Common myeloid progenitor, CD34-positive (primary cell): ENCODE results near the gene ARHGAP35.

Experiments used
- CTCF ChIA-PET: fragments of 350-600 bp; sonication (Branson Sonifier 250); formaldehyde crosslinking; loops from one replicate; lab custom pipeline; 2021; ENCODE audit warnings: antibody characterized with exemption; lab: Charles Lee
- POLR2A ChIA-PET: fragments of 350-600 bp; sonication (Branson Sonifier 250); formaldehyde crosslinking; loops from one replicate; lab custom pipeline; 2021; ENCODE audit warnings: antibody characterized with exemption; lab: Charles Lee
- DNase-seq, 3 donors: peaks; one replicate each; pipeline versions ENCODE4 v3.0.0 to v3.0.0-alpha.2; 2013
- H3K27ac ChIP-seq, 2 experiments: 1 replicate in 1 of 2; 2 replicates in 1 of 2; pipeline ENCODE4 v1.7.0; 2013; ENCODE audit warnings: inconsistent platforms in 2 of 2, low read length in 2 of 2, mild to moderate bottlenecking in 2 of 2, low read depth in 1 of 2, moderate library complexity in 1 of 2; ENCODE audit not compliant: severe bottlenecking in 2 of 2, insufficient read depth in 1 of 2, poor library complexity in 1 of 2
- H3K27me3 ChIP-seq, 5 experiments: replicated peaks in 2 of 5; 1 replicate in 3 of 5; 2 replicates in 2 of 5; pipeline versions ENCODE4 v1.6.1 to v1.7.0; 2013; ENCODE audit warnings: low read length in 4 of 5, mild to moderate bottlenecking in 2 of 5, moderate library complexity in 2 of 5, inconsistent platforms in 1 of 5; ENCODE audit not compliant: insufficient read depth in 5 of 5, control insufficient read depth in 4 of 5
- H3K36me3 ChIP-seq, 4 experiments: 1 replicate in 2 of 4; 2 replicates in 2 of 4; pipeline versions ENCODE4 v1.6.1 to v1.7.0; 2013; ENCODE audit warnings: low read length in 3 of 4, control low read depth in 1 of 4, mild to moderate bottlenecking in 1 of 4; ENCODE audit not compliant: control insufficient read depth in 4 of 4, insufficient read depth in 4 of 4
- H3K4me1 ChIP-seq, 4 experiments: 1 replicate in 3 of 4; 2 replicates in 1 of 4; pipeline versions ENCODE4 v1.6.1 to v1.7.1; 2013; ENCODE audit warnings: low read length in 3 of 4, mild to moderate bottlenecking in 3 of 4, control low read depth in 1 of 4, inconsistent platforms in 1 of 4, moderate library complexity in 1 of 4; ENCODE audit not compliant: control insufficient read depth in 4 of 4, insufficient read depth in 4 of 4; ENCODE audit errors: control extremely low read depth in 1 of 4
- H3K4me3 ChIP-seq, 7 experiments: 1 replicate in 4 of 7; 2 replicates in 3 of 7; pipeline versions ENCODE4 v1.5.1 to v1.7.0; 2013; ENCODE audit warnings: mild to moderate bottlenecking in 7 of 7, low read length in 6 of 7, moderate library complexity in 6 of 7, inconsistent platforms in 2 of 7, low read depth in 2 of 7, control low read depth in 1 of 7; ENCODE audit not compliant: insufficient read depth in 4 of 7, control insufficient read depth in 1 of 7; ENCODE audit errors: extremely low read depth in 1 of 7
- H3K9me3 ChIP-seq, 5 experiments: 1 replicate in 4 of 5; 2 replicates in 1 of 5; pipeline versions ENCODE4 v1.6.1 to v1.7.1; 2013; ENCODE audit warnings: low read length in 4 of 5, mild to moderate bottlenecking in 2 of 5, inconsistent platforms in 1 of 5, low read depth in 1 of 5, moderate library complexity in 1 of 5; ENCODE audit not compliant: control insufficient read depth in 4 of 5, insufficient read depth in 2 of 5; ENCODE audit errors: control extremely low read depth in 1 of 5
- WGBS: methylation state at CpG from one replicate; pipeline ENCODE4 v1.1.5; 2013; ENCODE audit not compliant: insufficient coverage; 5-methylcytosine and 5-hydroxymethylcytosine counted together

The ARHGAP35 gene

GRCh38 chr19:46830864-46831263, 29.9 kb upstream of the ARHGAP35 start:
- ChIA-PET CTCF (interaction anchor here (1.2 to 1.9 kb wide), 7 partner anchors 8 to 73 kb away, joined by 3 to 12 read pairs (median 4); no protein-coding TSS in a partner anchor), POLR2A (no interaction called here)
- Histone ChIP-seq H3K27ac (no peak overlapping the region), H3K4me3 (no peak overlapping the region), H3K9me3 (no peaks in the 10 kb centered on the region), H3K4me1 (peaks cover 0 to 12% (median 6%) of the 10 kb centered on the region in 4 experiments), H3K36me3 (no peaks in the 10 kb centered on the region), H3K27me3 (no peaks in the 10 kb centered on the region)
- 100% methylated on average over 1 of the region's 2 CpGs for WGBS
- DNase-seq, result no peak

GRCh38 chr19:46834121-46834520, 26.7 kb upstream of the ARHGAP35 start:
- ChIA-PET POLR2A (no interaction called here), CTCF (interaction anchor here (1.0 to 12.2 kb wide), 6 partner anchors 9 to 81 kb away, joined by 3 to 189 read pairs (median 4); no protein-coding TSS in a partner anchor)
- Histone ChIP-seq H3K9me3 (no peaks in the 10 kb centered on the region), H3K4me3 (no peak overlapping the region), H3K36me3 (peaks cover 3 to 10% (median 7%) of the 10 kb centered on the region in 4 experiments), H3K27me3 (no peaks in the 10 kb centered on the region), H3K4me1 (peaks cover 0 to 11% (median 6%) of the 10 kb centered on the region in 4 experiments), H3K27ac (no peak overlapping the region)
- 88% methylated on average over 4 of the region's 5 CpGs for WGBS
- no peak for DNase-seq

DNA sequence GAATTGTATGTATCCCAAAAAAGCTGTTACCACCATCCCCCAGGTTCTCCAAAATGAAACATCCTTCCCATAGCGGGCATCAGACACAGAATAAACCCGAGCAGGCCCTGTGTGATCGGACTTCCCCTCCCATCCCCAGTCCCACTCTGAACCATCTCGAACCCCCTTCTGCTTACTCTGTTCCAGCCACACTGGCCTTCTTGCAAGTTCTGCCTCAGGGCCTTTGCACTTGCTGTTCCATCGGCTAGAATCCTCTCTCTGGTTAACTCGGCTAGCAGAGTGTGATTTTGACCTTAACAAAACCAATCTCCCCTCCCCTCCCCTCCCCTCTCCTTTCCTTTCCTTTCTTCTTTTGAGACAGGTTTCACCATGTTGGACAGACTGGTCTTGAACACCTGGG, 25.8 kb upstream of the ARHGAP35 start:
- Histone ChIP-seq H3K4me1 (peaks cover 0 to 5% (median 1%) of the 10 kb centered on the region in 4 experiments), H3K27me3 (no peaks in the 10 kb centered on the region), H3K9me3 (no peaks in the 10 kb centered on the region), H3K27ac (no peak overlapping the region), H3K36me3 (peaks cover 5 to 18% (median 14%) of the 10 kb centered on the region in 4 experiments), H3K4me3 (no peak overlapping the region)
- no peak for DNase-seq
- POLR2A ChIA-PET, result no interaction called here
- CTCF ChIA-PET, result interaction anchor here (1.1 to 12.2 kb wide), 3 partner anchors 9 to 82 kb away, joined by 3 to 189 read pairs (median 4); no protein-coding TSS in a partner anchor
- WGBS, result 96% methylated on average over 5 of the region's 6 CpGs

GRCh38 chr19:46838160-46838559, 22.6 kb upstream of the ARHGAP35 start:
- WGBS, result 95% methylated on average over 20 of the region's 20 CpGs
- no peaks in the 10 kb centered on the region for H3K4me1 ChIP-seq
- DNase-seq, result no peak
- no peaks in the 10 kb centered on the region for H3K9me3 ChIP-seq
- H3K27me3 ChIP-seq, result no peaks in the 10 kb centered on the region
- no peak overlapping the region for H3K27ac ChIP-seq
- H3K36me3 ChIP-seq, result peaks cover 5 to 39% (median 26%) of the 10 kb centered on the region in 4 experiments
- POLR2A ChIA-PET, result no interaction called here
- no peak overlapping the region for H3K4me3 ChIP-seq
- CTCF ChIA-PET, result interaction anchor here (1.1 to 12.2 kb wide), 2 partner anchors 15 to 85 kb away, joined by 3 to 189 read pairs; no protein-coding TSS in a partner anchor

- H3K27ac ChIP-seq, result no peak overlapping the region
- peaks cover 5 to 46% (median 30%) of the 10 kb centered on the region in 4 experiments for H3K36me3 ChIP-seq
- WGBS, result 96% methylated on average over 7 of the region's 12 CpGs
- H3K9me3 ChIP-seq, result no peaks in the 10 kb centered on the region
- POLR2A ChIA-PET, result interaction anchor here (0.6 to 1.2 kb wide), 2 partner anchors 51 to 74 kb away, joined by 4 to 7 read pairs; partner anchors contain the start of gene SLC1A5
- H3K4me1 ChIP-seq, result no peaks in the 10 kb centered on the region
- no peak overlapping the region for H3K4me3 ChIP-seq
- CTCF ChIA-PET, result interaction anchor here (0.5 to 12.2 kb wide), 21 partner anchors 9 to 151 kb away, joined by 3 to 189 read pairs (median 5); no protein-coding TSS in a partner anchor
- DNase-seq, result no peak
- H3K27me3 ChIP-seq, result no peaks in the 10 kb centered on the region
These were observed 20.9 kb upstream of the ARHGAP35 start for GRCh38 chr19:46839752-46840497.

GRCh38 chr19:46840498-46840942, 20.3 kb upstream of the ARHGAP35 start:
- WGBS, result 24% methylated on average over 9 of the region's 13 CpGs
- CTCF ChIA-PET, result interaction anchor here (0.5 to 12.2 kb wide), 23 partner anchors 9 to 1496 kb away, joined by 3 to 189 read pairs (median 5); no protein-coding TSS in a partner anchor

More at GRCh38 chr19:46840498-46840942, 20.3 kb upstream of the ARHGAP35 start:
- POLR2A ChIA-PET, result interaction anchor here (0.6 to 1.2 kb wide), 2 partner anchors 52 to 73 kb away, joined by 4 to 7 read pairs; partner anchors contain the start of gene SLC1A5
- Histone ChIP-seq H3K27ac (no peak overlapping the region), H3K9me3 (no peaks in the 10 kb centered on the region), H3K4me3 (no peak overlapping the region), H3K27me3 (no peaks in the 10 kb centered on the region), H3K36me3 (peaks cover 5 to 47% (median 30%) of the 10 kb centered on the region in 4 experiments), H3K4me1 (no peaks in the 10 kb centered on the region)
- DNase-seq, result peak; percentile 69 to 86 (median 77)
